Measurements from ENCODE around the gene ANKRD29.

Gene ANKRD29, protein sequence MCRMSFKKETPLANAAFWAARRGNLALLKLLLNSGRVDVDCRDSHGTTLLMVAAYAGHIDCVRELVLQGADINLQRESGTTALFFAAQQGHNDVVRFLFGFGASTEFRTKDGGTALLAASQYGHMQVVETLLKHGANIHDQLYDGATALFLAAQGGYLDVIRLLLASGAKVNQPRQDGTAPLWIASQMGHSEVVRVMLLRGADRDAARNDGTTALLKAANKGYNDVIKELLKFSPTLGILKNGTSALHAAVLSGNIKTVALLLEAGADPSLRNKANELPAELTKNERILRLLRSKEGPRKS

DNA sequence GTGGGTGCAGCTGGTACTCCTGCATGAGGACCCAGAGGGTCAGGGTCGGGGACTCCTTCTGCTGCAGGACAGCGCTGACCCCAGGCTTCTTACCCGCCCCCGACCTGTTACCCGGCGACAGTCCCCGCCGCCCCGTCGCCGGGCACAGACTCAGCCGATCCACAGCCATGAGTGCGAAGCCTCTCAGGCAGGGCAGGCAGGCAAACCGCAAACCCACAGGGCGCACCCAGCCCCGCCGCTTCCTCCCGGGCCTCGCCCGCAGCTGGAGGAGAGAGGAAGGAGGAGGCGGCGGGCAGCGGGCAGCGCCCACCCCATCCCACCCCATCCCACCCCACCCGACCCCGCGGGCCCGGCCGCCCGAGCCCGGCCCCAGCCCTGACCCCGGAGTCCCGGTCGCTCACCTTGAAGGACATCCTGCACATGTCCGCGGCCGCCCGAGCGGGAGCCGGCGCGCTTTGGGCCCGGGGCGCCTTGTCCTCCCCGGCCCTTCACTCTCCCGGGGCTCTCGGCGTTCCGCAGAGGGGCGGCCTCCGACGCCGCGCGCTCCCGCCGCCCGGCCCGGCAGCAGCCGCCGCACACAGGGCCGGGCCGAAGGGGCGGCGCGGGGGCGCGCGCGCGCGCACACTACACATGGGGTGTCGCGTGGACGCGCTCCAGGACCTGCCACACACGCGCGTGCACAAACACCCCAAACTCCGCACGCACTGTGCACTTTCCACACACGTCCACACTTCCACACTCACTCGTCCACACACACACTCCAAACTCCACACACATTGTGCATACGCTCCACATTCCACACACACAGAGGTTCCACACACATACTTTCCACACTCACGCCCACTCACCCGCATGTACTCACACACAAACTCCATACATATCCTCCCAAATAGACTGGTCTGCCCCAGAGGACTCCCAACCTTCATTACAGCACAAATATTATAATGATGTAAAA is at the start of gene ANKRD29:
Gene ANKRD29 (minus strand): TSS at position 603 of the 955 bp plus-strand sequence. CDS start 181 bp downstream, at position 422.
- no peak for DNase-seq (ENCODE audit: low spot score)

DNA sequence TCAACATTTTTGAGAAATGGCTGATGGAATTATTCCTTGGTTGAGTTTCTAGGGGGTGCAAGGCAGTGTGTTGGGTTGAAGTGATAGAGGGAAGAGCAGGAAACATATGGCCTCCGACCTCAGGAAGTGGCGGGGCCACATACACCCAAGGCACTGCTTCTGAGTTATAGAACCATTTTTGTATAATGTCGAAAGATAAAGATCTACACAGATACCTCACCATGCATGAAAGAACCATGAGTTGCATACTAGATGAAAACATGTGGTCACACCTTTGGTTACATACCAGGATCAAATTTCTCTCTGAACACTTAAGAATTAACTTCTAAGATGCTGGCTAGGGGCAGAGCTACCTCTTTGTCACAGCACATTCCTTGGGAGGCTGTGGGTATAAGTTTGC is 49.7 kb upstream of the ANKRD29 start:
- no peak for DNase-seq (ENCODE audit: low spot score)

DNA sequence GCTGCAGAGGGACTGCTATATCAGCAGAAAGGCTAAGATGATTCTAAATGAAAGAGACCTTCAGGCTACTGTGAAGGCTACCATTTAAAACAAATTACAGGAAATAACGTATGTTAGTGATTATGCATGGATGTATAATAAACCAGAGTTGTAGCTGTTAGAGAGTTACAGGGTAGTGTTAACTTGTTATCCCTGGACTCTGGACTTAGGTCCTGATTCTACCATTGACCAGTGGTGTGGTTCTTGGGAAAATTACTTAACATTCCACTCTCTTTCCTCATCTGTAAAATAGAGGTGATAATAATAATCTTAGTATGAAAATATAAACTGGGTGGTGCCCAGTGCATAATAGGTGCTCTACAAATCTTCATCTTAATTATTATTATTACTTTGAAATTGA is 48.7 kb upstream of the ANKRD29 start:
- DNase-seq (ENCODE audit: low spot score): no peak

DNA sequence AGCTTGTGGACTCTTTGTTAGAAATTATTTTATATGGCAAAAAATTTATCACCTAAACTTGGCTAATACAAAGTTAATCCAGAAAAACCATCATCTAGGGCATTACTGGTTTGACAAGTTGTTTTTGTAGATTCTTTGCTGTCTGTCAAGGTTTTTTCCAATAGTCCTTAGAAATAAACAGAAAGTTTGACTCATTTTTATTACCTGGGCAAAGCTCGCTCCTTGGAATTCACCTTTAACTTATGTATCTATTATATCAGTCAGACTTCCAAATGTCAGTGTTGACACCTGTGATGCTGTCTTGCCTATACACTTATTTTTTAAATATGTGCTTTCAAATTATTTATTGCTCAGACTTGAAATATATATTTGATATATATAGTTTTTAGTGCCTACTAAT is 48.2 kb upstream of the ANKRD29 start:
- DNase-seq (ENCODE audit: low spot score): no peak

DNA sequence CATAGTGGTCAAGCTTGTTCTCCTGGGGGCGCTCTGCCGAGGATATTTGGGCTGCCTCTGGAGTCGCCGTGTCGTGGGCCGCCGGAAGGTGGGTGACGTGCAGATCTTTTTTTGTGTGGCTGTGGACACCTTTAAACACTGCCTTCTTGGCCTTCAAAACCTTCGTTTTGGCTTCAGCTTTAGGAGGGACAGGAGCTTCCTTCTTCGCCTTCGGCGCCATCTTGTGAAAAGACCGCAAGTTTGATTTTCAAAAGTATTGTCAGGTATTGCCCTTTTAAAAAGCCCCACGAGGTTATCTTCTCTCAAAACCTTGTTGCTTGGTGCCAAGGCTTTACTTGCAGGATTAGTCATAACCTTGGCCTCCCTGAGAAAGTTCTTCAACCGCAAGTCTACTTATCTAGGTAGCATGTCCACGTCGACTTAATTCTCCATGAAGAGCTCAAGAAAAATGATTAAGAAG is 47.4 kb upstream of the ANKRD29 start:
- DNase-seq (ENCODE audit: low spot score): no peak

DNA sequence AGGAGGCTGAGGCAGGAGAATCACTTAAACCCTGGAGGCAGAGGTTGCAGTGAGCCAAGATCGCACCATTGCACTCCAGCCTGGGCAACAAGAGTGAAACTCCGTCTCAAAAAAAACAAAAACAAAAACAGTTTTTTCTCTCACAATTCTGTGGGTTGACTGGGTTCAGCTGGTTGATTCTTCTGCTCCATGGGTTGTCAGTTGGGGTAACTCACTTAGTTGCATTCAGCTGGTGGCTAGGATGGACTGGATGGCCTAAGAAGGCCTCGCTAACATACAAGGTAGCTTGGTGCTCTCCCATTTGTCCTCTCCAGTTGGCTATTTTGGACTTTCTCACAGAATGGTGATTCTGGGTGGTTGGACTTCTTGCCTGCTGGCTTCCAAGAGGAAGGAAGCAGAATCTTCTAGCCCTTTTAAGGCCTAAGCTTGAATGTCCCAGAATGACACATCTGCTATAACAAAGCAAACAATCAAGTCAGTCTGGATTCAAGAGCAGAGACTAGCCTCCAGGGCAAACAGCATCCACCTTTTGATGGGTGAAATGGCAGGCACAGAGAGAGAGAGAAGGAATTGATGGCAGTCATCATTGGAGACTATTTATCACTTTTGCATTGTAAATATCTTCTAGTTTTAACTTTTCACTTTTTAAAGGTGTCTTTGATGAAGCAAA is 44.4 kb upstream of the ANKRD29 start:
- DNase-seq (ENCODE audit: low spot score): no peak

DNA sequence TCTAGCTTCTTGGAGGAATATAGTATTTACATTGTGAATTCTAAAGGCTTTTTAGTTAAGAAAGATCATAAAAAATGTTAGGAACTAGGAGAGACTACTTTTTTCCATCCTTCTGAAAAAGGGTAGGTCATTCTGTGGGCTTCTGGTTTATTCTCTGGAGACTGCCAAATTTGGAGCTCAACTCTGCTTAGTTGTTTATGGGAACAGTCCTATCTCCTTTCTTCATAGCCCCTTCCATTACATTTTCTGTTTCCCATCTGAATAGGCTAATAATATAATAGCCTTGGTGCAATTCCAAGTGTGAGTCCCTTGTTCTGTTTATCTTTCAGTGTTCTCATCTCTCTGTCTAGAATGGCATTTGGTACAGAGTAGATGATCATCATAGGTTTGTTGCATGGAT is 42.1 kb upstream of the ANKRD29 start:
- no peak for DNase-seq (ENCODE audit: low spot score)

DNA sequence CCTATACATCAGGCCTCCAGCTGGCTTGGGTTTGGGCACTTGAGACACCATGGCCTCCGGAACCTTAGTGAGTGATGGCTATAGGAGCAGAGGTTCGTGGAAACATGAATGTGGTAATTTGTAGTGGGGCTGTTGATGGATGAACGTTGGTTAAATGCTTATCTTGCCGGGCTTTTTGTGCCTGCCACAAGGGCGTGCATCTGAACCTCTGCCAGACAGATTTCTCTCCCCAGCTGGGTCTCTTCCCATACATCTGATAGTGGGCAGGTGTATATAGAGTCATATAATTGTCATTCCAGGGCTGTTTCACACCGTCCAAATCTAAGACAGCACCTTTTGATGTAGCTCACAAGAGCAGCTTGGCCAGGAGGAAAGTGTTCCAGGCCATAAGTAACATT is 41.3 kb upstream of the ANKRD29 start:
- DNase-seq (ENCODE audit: low spot score): no peak

DNA sequence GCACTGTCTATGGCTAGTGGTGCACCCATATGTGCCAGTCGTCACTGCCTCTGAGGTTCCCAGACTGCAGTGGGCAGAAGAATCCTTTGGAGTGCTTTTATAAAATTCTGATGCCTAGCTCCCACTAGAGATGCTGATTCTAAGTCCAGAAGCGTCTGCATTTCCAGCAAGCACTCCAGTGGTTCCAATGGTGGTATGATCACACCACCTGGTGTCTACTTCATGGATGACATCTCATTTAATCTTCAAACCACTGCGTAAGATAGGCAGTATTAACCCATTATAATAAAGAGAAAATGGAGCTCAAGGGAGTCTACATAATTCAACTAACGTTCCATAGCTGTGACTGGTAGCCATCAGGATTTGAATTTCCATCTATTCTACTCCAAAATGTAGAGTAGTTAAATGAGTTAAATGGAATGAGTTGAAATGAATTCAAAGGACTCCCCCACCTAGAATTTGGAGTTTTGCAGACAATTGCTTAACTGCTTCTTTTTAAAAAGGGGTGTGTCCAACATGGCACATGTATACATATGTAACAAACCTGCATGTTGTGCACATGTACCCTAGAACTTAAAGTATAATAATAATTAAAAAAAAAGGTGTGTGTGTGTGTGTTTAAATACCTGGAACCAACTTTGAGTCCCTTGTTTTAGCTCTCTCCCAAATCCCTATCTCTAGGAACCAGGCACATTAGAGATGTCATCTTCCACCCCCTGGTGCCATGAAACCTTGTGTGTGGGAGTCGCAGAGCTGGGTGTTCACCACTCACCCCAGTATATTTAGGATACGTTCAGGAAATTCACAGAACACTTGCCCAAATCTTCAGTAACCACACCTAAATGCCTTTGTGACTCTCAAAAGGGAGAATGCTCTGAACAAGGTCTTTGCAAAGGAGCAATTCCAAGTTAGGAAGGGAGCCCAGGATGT is 40.6 kb upstream of the ANKRD29 start:
- peak; percentile 45 for DNase-seq (ENCODE audit: low spot score)

DNA sequence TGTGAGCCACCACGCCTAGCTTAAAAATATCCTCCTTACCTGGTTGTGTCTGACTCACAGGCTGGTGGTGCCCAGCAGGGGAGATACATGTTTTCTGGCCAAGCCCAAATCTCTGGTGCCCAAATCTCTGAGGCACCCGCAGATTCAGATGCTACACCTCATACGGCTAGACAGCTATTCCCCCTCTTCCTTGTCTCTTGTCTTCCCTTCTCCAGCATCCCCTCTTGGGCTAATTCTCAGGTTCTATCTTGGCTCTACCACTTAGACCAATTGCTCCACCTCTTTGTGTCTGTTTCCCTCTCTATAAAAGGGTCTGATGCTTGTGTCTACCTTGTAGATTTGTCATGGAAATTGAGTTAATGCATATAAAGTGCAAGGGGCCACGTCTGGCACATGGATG is 39.9 kb upstream of the ANKRD29 start:
- no peak for DNase-seq (ENCODE audit: low spot score)

DNA sequence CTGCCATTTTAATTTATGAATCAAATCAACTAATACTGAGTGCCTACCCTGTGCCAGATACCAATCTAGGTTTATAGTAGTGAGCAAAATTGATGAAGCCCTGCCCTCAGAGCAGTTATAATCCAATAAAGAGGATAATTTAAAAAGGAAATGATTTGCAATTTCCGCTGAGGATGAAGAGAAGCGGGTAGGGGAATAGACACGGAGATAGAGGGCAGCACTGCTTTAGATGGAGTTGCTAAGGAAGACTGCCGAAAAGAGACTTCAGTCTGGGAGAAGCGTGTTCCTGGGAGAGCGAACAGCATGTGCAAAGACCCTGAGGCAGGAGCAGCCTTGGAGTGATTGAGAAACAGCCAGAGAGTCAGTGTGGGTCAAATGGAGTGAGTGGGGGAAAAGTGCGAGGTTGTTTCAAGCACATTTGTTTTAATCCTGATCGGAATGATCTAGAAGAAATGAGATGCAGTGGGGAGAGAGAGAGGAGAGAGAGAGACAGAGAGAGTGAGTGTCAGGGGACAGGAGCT is 38.9 kb upstream of the ANKRD29 start:
- no peak for DNase-seq (ENCODE audit: low spot score)

DNA sequence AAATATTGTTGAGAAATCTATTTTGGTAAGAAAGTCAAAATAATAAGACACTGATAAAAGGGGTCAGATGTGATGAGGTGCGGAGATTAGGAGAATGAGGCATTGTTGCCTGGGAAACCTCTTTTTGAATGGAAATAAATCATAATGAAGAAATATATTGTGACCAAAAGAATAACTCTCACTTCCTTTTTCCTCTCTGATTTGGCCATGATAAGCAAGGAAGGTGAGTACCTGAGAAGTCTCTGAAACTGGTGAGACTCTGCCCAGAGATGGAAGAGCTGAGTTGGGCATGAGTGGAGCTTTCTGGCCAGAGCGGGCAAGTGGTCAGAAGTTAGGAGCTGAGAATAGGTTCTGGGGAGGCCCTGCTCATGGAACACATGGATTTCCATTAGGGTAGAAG is 38.3 kb upstream of the ANKRD29 start:
- DNase-seq (ENCODE audit: low spot score): no peak

DNA sequence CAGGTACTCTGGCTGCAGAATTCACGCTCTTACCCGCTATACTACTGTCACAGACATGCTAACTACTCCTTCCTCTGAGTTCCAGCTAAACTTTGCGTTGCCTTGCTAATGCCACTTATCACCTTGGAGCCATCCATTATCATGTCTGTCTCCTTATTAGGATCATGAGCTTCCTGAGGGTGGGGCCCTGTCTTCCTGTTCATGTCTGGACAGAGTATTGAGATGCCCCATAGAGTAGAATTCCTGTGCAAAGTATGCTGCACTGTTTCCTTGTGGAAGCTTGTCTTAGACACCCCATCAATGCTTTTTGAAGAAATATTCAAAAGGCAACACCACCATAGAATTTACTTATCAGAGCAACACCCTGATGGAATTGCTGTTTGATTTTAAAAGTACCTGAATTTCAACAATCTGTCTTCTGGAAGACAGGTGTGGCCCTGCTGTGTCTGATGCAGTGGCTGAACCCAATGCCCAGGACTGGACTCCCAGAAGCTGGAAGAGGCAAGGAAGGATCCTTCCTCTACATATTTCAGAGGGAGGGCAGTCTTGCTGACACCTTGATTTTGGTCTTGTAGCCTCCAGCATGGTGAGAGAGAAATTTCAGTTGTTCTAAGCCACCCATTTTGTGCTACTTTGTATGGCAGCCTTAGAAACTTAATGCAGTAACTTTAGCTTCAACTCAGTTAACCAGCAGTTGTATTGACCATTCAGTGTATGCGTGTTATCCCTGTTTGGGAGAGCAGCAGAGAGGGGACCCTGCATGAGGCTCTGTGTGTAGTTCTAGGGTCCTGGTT is 32.1 kb upstream of the ANKRD29 start:
- no peak for DNase-seq (ENCODE audit: low spot score)

DNA sequence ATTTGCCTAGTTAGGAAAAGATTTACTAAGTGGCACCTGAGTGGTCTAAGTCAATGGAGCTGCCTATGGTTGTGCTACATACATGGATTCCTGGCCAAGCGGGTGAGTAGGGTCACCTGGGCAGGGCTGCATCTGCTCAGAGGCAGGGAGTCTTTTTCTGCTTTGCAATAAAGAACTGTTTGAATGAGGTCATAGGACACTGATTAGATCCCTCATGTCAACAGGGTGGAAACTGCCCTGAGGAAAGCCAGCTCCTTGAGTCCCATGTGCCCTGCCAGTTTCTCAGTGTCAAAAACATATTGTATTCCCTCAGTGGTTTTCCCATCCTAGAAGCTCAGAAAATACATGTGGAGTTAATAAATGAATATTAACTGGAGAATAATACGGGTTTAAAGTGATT is 31.1 kb upstream of the ANKRD29 start:
- no peak for DNase-seq (ENCODE audit: low spot score)

DNA sequence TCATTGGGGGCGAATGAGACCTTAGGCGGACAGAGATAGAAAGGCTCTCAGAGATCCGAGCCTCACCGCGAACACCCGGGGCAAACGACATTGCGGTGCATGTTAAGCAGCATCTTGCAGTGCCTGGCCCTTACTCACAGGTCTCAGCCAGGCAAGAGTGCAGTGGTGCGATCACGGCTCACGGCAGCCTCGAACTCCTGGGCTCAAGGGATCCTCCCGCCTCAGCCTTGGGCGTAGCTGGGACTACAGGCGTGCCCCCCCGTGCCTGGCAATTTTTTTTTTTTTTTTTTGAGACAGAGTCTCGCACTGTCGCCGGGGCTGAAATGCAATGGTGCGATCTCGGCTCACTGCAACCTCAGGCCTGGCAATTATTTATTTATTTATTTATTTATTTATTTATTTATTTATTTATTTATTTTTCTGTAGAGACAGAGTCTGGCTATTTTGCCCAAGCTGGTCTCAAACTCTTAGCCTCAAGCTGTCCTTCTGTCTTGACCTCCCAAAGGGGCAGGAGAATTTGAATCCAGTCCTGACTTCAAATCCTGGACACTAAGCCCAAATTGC is 27.9 kb upstream of the ANKRD29 start:
- no peak for DNase-seq (ENCODE audit: low spot score)

DNA sequence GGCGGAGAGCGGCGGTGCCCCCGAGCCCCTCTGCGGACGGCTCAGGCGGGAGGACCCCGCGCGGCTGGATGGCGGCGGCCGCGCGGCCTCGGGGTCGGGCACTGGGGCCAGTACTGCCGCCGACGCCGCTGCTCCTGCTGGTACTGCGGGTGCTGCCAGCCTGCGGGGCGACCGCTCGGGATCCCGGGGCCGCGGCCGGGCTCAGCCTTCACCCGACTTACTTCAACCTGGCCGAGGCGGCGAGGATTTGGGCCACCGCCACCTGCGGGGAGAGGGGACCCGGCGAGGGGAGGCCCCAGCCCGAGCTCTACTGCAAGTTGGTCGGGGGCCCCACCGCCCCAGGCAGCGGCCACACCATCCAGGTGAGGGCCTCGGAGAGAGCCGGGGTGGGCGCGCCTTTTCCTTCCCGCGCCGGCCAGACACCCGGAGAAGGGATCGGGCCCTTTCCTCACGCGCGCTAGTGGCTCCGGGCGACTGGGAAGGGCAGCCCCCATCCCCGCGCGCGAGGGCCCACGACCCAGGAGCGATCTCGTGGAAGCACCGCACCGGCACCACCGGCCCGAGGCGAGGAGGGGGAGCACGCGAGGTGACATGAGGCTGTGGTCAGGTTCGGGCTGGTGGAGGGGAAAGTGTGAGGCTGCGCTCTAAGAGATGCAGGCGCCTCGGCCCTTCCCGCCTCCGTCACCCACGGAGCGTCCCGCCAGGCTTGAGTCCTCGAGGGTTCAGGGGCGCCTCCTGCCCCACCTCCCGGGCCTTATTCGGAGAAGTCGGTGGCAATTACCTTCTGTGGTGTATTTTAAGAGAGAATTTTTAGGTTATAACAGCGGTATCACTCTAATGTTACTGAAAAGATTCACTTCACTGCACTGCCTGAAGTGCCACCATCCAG is 27.1 kb upstream of the ANKRD29 start:
- DNase-seq (ENCODE audit: low spot score): no peak

DNA sequence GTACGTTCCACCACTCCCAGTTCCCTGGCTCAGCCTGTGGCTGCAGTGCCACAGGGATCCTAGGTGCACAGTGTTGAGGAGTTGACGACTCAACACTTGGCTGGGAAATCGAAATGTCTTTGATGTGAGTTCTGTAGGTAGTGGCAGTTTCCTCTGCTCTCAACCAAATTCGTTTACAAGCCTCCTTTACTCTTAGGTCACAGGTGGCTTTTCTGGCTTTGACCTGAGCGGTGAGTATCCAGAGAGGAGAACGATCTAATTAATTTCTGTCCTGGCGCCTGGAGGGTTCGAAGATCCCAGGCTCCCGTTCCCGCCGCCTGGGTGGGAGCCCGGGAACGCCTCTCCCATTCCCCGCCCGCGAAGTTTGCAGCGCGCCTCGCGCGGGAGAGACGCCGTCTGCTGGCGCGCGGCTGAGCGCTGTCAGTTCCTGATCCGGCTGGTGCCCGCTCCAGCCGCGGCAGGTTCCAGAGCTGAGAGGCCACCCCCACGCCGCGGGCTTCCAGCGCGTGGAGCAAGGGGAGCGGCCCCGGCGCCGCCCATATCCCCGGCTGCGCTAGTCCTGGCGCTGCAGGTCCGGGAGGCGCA is 26.4 kb upstream of the ANKRD29 start, which contains the start of gene LAMA3:
Gene LAMA3 (plus strand): TSS at position 423 of the 585 bp plus-strand sequence. CDS start 231 bp downstream, outside the sequence.
- DNase-seq (ENCODE audit: low spot score): no peak

DNA sequence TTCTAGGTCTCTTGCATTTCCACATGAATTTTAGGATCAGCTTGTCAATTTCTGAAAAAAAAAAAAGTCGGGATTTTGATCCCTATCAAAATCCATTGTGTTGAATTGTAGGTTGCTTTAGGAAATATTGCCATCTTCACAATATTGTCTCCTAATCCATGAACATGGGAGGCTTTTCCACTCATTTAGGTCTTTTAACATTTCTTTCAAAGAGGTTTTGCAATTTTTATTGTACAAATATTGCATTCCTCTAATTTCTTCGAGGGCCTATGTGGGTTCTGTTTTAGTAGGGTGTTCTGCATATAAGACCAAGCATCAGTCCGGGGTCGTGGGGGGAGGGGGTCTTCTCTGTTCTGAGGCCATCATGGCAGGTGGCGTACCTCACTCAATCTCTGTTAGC is 25.8 kb upstream of the ANKRD29 start:
- DNase-seq (ENCODE audit: low spot score): no peak
